HG03457 (cell line): ENCODE data around the gene PICK1.
"Not testable (repeated sequence)": the region's sequence is repeated elsewhere in the genome, so short reads cannot be mapped to it uniquely, and the experiment has no call there.

Experiments used
- ATAC-seq: cut with Tn5 transposase; IDR thresholded peaks from one replicate; pipeline ENCODE4 v1.9.1; 2021; ENCODE audit warnings: moderate number of reproducible peaks; ENCODE audit not compliant: unreplicated experiment

Gene PICK1

GRCh38 chr22:38030311-38031133 lies 26.7 kb upstream of the PICK1 start:
- no peak for ATAC-seq

DNA sequence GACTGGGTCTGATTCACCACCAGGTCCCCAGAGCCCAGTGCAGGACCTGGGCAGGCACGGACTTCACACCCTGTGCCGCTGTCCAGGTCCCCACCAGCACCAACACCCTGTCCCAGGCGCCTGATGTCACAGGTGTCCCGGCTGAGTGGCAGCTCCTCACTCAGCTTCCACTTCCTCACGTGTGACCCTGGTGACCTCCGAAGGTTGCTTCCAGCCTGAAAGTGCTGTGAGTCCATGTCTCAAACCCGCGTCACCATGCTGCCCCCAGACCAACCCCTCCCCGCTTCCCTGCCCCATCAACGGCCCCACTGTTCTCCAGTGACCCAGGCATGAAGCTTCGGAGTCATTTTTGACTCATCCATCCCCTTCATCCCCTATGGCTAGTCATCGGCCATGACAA lies 25.7 kb upstream of the PICK1 start:
- no peak for ATAC-seq

DNA sequence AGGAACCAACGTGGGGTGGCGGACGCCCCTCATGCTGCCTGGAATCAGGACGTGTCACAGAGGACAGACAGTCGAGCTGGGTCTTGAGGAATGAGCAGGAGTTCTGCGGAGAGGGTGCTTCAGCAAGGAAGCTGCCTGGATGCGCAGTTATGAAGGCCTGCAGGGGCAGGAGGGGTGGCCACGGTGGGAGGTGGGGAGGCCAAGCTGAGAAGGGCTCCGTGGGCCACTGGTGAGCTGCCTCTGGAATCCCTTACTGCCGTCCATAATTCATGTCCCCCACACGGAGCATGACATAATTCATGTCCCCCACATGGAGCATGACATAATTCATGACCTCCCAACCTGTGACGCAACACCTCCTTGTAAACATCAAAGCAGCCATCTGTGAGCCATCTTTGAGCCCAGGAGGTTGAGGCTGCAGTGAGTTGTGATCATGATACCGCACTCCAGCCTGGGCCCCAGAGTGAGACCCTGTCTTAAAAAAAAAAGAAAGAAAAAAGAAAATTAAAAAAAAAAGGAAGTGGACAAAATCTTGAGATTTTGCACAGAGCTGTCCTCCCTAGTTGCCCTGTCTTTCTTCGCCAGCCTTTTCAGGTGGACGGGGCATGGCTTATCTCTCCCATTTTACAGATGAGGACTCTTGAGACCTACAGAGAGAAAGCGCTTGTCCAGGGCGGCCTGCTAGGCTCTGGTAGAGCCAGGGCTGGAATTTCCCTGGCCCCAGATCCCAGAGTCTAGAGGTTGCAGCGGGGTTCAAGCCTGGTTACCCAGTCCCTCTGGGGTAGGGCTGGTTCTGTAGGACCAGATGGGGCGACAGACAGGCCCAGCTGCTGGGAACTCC lies 24.3 kb upstream of the PICK1 start:
- ATAC-seq = no peak

DNA sequence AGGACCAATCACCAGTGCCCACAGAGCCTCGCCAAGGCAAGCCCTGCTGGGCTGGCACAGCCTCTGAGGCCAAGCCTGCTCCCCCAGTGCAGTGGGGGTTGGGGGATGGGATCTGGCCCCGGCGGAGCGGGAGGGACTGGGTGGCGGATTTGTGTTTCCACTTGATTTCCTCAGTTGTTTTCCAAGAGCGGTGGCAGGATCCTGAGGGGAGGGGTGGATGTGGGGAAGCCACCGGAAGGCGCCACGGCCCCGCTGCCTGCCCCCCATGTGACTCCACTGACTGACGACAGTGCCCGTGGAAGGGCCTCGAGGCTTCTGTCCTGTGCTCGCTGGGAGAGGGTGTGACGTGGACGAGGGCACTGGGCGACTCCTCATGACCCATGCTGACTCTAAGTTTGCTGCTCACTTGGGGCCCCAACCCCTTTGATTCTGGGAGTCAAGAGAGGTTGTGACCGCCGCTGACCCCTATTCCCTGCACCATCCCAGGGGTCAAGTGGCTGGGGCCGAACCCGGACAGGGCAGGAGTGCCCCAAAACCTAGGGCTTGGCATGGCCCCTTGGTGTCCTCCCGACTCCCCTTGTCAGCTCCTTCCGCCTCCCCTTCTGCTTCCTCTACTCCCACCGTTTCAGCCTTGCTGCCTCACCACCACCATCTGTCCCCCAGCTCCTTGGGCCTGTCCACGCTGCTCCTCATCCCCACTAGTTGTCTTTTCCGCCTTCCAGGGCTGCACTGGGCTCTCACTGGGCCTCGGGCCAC lies 23.5 kb upstream of the PICK1 start:
- no peak for ATAC-seq

DNA sequence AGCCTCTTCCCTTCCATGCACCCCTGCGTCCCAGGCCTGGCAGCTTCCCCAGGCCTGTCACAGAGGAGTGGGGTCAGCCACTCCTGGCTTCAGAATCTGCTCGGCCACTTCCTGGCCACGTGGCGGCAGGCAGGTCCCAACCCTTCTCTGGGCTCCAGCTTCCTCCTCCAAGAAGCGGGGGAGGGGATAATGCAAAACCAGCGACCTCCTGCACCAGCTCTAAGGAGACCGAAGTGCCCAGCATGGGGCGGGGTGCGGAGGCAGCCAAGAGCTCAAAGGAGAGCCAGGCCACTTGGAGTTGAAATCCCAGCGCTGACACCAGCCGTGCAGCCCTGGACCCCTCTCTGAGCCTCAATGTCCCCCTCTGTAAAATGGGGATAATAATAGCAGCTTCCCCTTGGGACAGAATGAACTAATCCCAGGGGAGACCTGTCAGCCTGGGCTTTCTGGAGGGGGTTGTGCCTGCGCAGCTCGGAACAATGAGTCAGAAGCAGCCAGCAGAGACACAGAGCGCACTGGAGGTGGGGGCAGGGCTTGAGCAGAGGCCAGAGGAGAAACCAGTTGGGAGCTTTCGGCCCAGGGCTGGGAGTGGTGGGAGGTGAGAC lies 22.8 kb upstream of the PICK1 start:
- ATAC-seq = no peak

- ATAC-seq = no peak
Observed at GRCh38 chr22:38034884-38035529, 22.2 kb upstream of the PICK1 start.

GRCh38 chr22:38035530-38035885 lies 21.7 kb upstream of the PICK1 start:
- no peak for ATAC-seq

- ATAC-seq = no peak
Observed at GRCh38 chr22:38036392-38037062, 20.7 kb upstream of the PICK1 start.

- ATAC-seq = not testable (repeated sequence)
Observed at GRCh38 chr22:38037367-38038150, 19.6 kb upstream of the PICK1 start.

GRCh38 chr22:38038426-38038825 lies 18.8 kb upstream of the PICK1 start:
- ATAC-seq = no peak

- ATAC-seq = no peak
Observed at GRCh38 chr22:38038890-38039812, 18.1 kb upstream of the PICK1 start.

DNA sequence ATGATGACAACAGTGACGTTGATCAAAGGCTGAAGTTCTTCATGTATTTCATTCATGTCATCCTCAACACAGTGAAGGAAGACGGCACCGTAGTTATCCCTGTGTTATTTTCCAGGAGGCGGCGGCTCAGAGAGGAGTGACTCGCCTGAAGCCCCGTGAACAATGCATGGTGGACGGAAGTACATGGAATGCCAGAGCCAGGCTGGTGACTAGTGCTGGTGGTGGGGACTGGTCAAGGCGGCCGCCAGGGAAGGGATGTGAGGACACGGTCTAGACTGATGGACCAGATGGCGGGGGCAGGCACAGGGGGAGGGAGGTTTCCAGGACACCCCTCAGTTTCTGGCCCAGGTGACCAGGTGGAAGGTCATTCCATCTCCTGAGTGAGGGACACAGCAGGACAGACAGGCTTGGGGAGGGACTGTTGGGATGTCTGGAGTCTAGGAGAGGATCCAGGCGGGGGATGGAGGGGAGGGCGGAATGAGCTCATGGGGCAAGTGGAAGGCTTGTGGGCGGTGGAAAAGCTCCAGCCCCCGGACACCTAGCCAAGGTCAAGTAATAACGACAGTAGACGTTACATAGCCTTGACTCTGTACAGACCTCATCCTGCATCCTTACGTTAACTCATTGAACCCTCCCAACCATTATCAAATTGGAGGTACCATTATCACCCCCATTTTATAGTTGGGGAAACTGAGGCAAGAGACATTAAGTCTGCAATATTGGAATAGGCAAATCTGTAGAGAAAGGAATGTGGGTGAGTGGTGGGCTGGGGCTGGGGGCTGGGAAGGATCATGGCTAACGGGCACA lies 16.0 kb upstream of the PICK1 start:
- ATAC-seq = no peak

- ATAC-seq = no peak
Observed at GRCh38 chr22:38041760-38042487, 15.3 kb upstream of the PICK1 start.

GRCh38 chr22:38042488-38042790 lies 14.8 kb upstream of the PICK1 start:
- no peak for ATAC-seq

DNA sequence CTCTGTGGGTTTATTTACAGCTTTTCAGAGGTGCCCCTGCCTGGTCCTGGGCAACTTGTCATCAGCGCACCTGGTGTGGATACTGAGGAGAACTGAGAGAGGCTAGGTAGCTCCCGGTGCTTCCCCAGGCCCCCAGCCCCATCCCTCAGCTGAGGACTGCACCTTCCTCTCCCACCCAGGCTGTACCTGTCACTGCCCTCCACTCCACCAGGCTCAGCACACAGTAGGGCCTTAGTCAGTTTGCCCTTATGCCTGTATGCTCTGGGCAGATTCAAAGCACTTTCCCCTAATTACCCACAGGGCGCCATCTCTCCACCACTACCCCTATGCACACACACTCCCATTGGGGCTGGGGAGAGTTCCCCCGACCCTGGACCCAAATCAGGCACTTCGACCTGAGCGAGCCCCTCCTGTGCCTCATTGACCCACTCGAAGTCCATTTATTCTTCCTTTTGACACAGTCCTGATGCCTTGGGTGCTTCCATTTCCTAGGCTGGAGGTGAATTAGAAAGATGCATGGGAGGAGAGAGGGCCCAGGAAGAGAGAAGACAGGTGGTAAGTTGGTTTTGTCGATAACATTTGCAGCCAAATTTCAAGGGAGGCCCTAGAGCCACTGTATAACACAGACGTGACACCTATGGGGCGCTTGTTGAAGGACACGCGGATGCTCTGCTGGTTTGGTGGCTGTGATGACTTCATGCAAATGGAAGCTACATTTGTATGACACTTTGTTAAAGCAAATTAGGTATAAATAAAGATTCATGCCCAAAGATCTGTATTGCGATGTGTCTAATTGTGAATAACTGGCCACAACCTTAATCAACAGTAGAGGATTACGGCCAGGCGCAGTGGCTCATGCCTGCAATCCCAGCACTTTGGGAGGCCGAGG lies 13.8 kb upstream of the PICK1 start:
- ATAC-seq = no peak
